OCI-LY7 (cell line): ENCODE results near the gene CPSF7. TPM values are rescaled to one million over a fixed set of nuclear protein-coding genes. Genes with fewer than 3 reads are reported as not detected.

Experiments used
- BruUV-seq: library from RNA; stranded (reverse); fragments of 400-500 nt; replicated peaks from 2 replicates; lab custom pipeline; 2021; lab: Mats Ljungman, UMichigan
- CTCF ChIA-PET: fragments of 300-600 bp; sonication (Branson Sonifier 250); formaldehyde crosslinking; loops from one replicate; lab custom pipeline; 2022; ENCODE audit warnings: antibody characterized with exemption; ENCODE audit not compliant: unreplicated experiment; lab: Charles Lee
- POLR2A ChIA-PET: fragments of 300-600 bp; sonication (Branson Sonifier 250); formaldehyde crosslinking; loops from one replicate; lab custom pipeline; 2022; ENCODE audit warnings: antibody characterized with exemption; lab: Charles Lee
- DNase-seq: peaks from one replicate; pipeline ENCODE4 v3.0.0-alpha.2; 2015; ENCODE audit warnings: low spot score
- H2AFZ ChIP-seq: fragments of 200-600 bp; sonication (generic), shearing (Covaris generic); 2 replicates; pipeline ENCODE4 v1.6.1; 2014; ENCODE audit warnings: mild to moderate bottlenecking, antibody characterized with exemption, low read length, moderate library complexity
- H3K27ac ChIP-seq: fragments of 200-600 bp; sonication (generic); 2 replicates; pipeline ENCODE4 v1.5.1; 2014; ENCODE audit warnings: mixed run types, low read depth, mild to moderate bottlenecking, moderate library complexity, low read length, inconsistent platforms; ENCODE audit not compliant: poor library complexity, severe bottlenecking
- H3K36me3 ChIP-seq: fragments of 200-600 bp; sonication (generic); 2 replicates; pipeline ENCODE4 v1.6.1; 2014; ENCODE audit warnings: mild to moderate bottlenecking, antibody characterized with exemption, low read length, moderate library complexity, mixed read lengths; ENCODE audit not compliant: insufficient read depth
- H3K4me1 ChIP-seq: fragments of 200-600 bp; sonication (generic); 2 replicates; pipeline ENCODE4 v1.5.1; 2014; ENCODE audit warnings: mild to moderate bottlenecking, low read length; ENCODE audit not compliant: insufficient read depth, poor library complexity, severe bottlenecking
- H3K4me2 ChIP-seq: fragments of 200-600 bp; sonication (generic); 2 replicates; pipeline ENCODE4 v1.6.1; 2014; ENCODE audit warnings: mild to moderate bottlenecking, low read length
- H3K4me3 ChIP-seq: fragments of 200-600 bp; sonication (generic); 2 replicates; pipeline ENCODE4 v1.5.1; 2014; ENCODE audit warnings: mild to moderate bottlenecking, low read depth, low read length; ENCODE audit not compliant: poor library complexity, severe bottlenecking
- H3K79me2 ChIP-seq: fragments of 200-600 bp; sonication (generic); 2 replicates; pipeline ENCODE4 v1.6.1; 2016; ENCODE audit warnings: low read depth, mild to moderate bottlenecking, low read length, moderate library complexity, mixed read lengths; ENCODE audit not compliant: insufficient read depth
- H3K9me2 ChIP-seq: fragments of 200-600 bp; sonication (generic); 2 replicates; pipeline ENCODE4 v1.6.1; 2016; ENCODE audit warnings: mild to moderate bottlenecking, low read length, mixed read lengths; ENCODE audit not compliant: insufficient read depth
- H3K9me3 ChIP-seq: fragments of 200-600 bp; sonication (generic); 2 replicates; pipeline ENCODE4 v1.6.1; 2014; ENCODE audit warnings: mild to moderate bottlenecking, mixed run types, low read length, mixed read lengths
- H4K20me1 ChIP-seq: fragments of 200-600 bp; sonication (generic); 2 replicates; pipeline ENCODE4 v1.6.1; 2014; ENCODE audit warnings: mild to moderate bottlenecking, antibody characterized with exemption, low read length, moderate library complexity, mixed read lengths; ENCODE audit not compliant: insufficient read depth
- CTCF ChIP-seq: fragments of 200-600 bp; sonication (generic); conservative IDR thresholded peaks from 2 replicates; pipeline ENCODE4 v1.5.1; 2014; ENCODE audit warnings: mild to moderate bottlenecking, antibody characterized with exemption, low read length, moderate library complexity, mixed read lengths
- EZH2phosphoT487 ChIP-seq: fragments of 200-600 bp; sonication (generic); IDR thresholded peaks from 2 replicates; pipeline ENCODE4 v1.6.1; 2018; ENCODE audit warnings: low read depth, borderline replicate concordance, mild to moderate bottlenecking, mixed run types, antibody characterized with exemption, low read length, moderate library complexity, mixed read lengths
- intact Hi-C: fragments of 100-400 bp; cut with micrococcal nuclease; formaldehyde crosslinking; loops from one replicate; pipeline ENCODE4 v1.10.0; 2022; ENCODE audit not compliant: unreplicated experiment
- total RNA-seq, 2 experiments: library from RNA; depleted of rRNA in 1 of 2; stranded (reverse); fragments of >200 nt in 1 of 2; shearing (Covaris generic) in 1 of 2; gene quantifications; 2 replicates each; pipeline ENCODE4 v1.2.3, GENCODE V29; 2014 to 2022

The CPSF7 gene
- total RNA-seq, 2 experiments from 2014 or later, result 69.4 to 128 TPM

GRCh38 chr11:61445516-61445915 is 15.7 kb upstream of the CPSF7 start:
- H3K27ac ChIP-seq, result no peak overlapping the region
- H3K4me3 ChIP-seq, result no peak overlapping the region
- intact Hi-C loops, result no loop called here
- no peaks in the 10 kb centered on the region for H3K9me3 ChIP-seq
- no peak for DNase-seq
- peaks cover 3% of the 10 kb centered on the region for H3K4me1 ChIP-seq
- H3K36me3 ChIP-seq, result peaks cover 97% of the 10 kb centered on the region
- peaks cover 24% of the 10 kb centered on the region; the same call in 1 of the 2 replicates for H3K79me2 ChIP-seq
- no peaks in the 10 kb centered on the region; the same call in 1 of the 2 replicates for H4K20me1 ChIP-seq
- no peak for TF ChIP-seq EZH2phosphoT487
- TF ChIP-seq CTCF, result no peak
- no TSS peak for BruUV-seq
- POLR2A ChIA-PET, result no interaction called here
- H2AFZ ChIP-seq, result no peak overlapping the region
- no peaks in the 10 kb centered on the region for H3K9me2 ChIP-seq
- CTCF ChIA-PET, result interaction anchor here (1.0 to 1.3 kb wide), 2 partner anchors 28 to 109 kb away, joined by 3 to 4 read pairs; no protein-coding TSS in a partner anchor
- no peak overlapping the region for H3K4me2 ChIP-seq

GRCh38 chr11:61442616-61443015 is 12.8 kb upstream of the CPSF7 start:
- ChIA-PET CTCF (interaction anchor here (0.9 kb wide), 1 partner anchor 11 kb away, joined by 3 read pairs; no protein-coding TSS in a partner anchor), POLR2A (no interaction called here)
- H3K9me3 ChIP-seq, result 0 out of 2 replicates have a peak, but pooled peaks cover 2% of the 10 kb centered on the region
- peaks cover 3% of the 10 kb centered on the region for H3K4me1 ChIP-seq
- TF ChIP-seq EZH2phosphoT487, result no peak
- no peak for TF ChIP-seq CTCF
- DNase-seq, result no peak
- H3K9me2 ChIP-seq, result no peaks in the 10 kb centered on the region
- no TSS peak for BruUV-seq
- peaks cover 5% of the 10 kb centered on the region; the same call in 1 of the 2 replicates for H4K20me1 ChIP-seq
- H3K36me3 ChIP-seq, result peaks cover 97% of the 10 kb centered on the region
- peaks cover 33% of the 10 kb centered on the region; the same call in 1 of the 2 replicates for H3K79me2 ChIP-seq
- no peak overlapping the region for H3K4me2 ChIP-seq
- intact Hi-C loops, result no loop called here
- no peak overlapping the region for H3K4me3 ChIP-seq
- H2AFZ ChIP-seq, result no peak overlapping the region
- no peak overlapping the region for H3K27ac ChIP-seq

GRCh38 chr11:61439615-61440014 is 9.8 kb upstream of the CPSF7 start:
- Histone ChIP-seq H3K4me3 (no peak overlapping the region), H3K9me3 (0 out of 2 replicates have a peak, but pooled peaks cover 5% of the 10 kb centered on the region), H3K27ac (no peak overlapping the region), H3K79me2 (peaks cover 63% of the 10 kb centered on the region), H3K4me1 (no peaks in the 10 kb centered on the region), H3K36me3 (peaks cover 95% of the 10 kb centered on the region), H2AFZ (no peak overlapping the region), H3K4me2 (no peak overlapping the region), H3K9me2 (no peaks in the 10 kb centered on the region), H4K20me1 (peaks cover 12% of the 10 kb centered on the region; the same call in 1 of the 2 replicates)
- intact Hi-C loops, result no loop called here
- no peak for DNase-seq
- ChIA-PET CTCF (interaction anchor here (0.6 kb wide), 1 partner anchor 190 kb away, joined by 3 read pairs; no protein-coding TSS in a partner anchor), POLR2A (interaction anchor here (0.6 kb wide), 1 partner anchor 9 kb away, joined by 4 read pairs; no protein-coding TSS in a partner anchor)
- TF ChIP-seq EZH2phosphoT487 (no peak), CTCF (no peak)
- BruUV-seq, result TSS peak; percentile 27
